HepG2 (cell line): Measurements from ENCODE around the gene COPS4. TPM values are rescaled to one million over a fixed set of nuclear protein-coding genes. Genes with fewer than 3 reads are reported as not detected.

Source experiments
- CENPT ChIP-seq: sonication (generic); formaldehyde crosslinking; IDR thresholded peaks from 2 replicates; pipeline ENCODE4 v1.8.0; 2022; ENCODE audit warnings: low read depth, mild to moderate bottlenecking, moderate library complexity, missing genetic modification reagents
- DDIT3 ChIP-seq: sonication (generic); formaldehyde crosslinking; IDR thresholded peaks from 2 replicates; pipeline ENCODE4 v1.4.0; 2020; ENCODE audit warnings: mild to moderate bottlenecking, missing genetic modification reagents
- FOXK2 ChIP-seq: fragments of 450-650 bp; IDR thresholded peaks from 2 replicates; pipeline ENCODE4 v1.6.1; 2016
- GLMP ChIP-seq: sonication (generic); formaldehyde crosslinking; IDR thresholded peaks from 2 replicates; pipeline ENCODE4 v1.9.0; 2021; ENCODE audit warnings: missing genetic modification reagents, mild to moderate bottlenecking, borderline replicate concordance
- HNRNPK ChIP-seq: fragments of 200-400 bp; formaldehyde crosslinking; IDR thresholded peaks from 2 replicates; pipeline ENCODE4 v1.6.1; 2018; ENCODE audit warnings: low read length, low read depth, moderate library complexity, mild to moderate bottlenecking; ENCODE audit not compliant: poor library complexity, severe bottlenecking
- JUN ChIP-seq: sonication (generic); formaldehyde crosslinking; IDR thresholded peaks from 2 replicates; pipeline ENCODE4 v1.4.0; 2020; ENCODE audit warnings: mild to moderate bottlenecking, missing genetic modification reagents
- MEIS2 ChIP-seq: sonication (generic); formaldehyde crosslinking; IDR thresholded peaks from 2 replicates; pipeline ENCODE4 v1.9.0; 2021; ENCODE audit warnings: mild to moderate bottlenecking, missing genetic modification reagents
- MTF2 ChIP-seq: sonication (generic); formaldehyde crosslinking; IDR thresholded peaks from 2 replicates; pipeline ENCODE4 v1.5.0; 2020; ENCODE audit warnings: missing genetic modification reagents, borderline replicate concordance
- RERE ChIP-seq: IDR thresholded peaks from 2 replicates; pipeline ENCODE4 v1.6.1; 2016; ENCODE audit warnings: low read depth, missing genetic modification reagents, missing compliant biosample characterization
- SAFB2 ChIP-seq: sonication (generic); formaldehyde crosslinking; IDR thresholded peaks from 2 replicates; pipeline ENCODE4 v1.5.1; 2020; ENCODE audit warnings: missing genetic modification reagents, low read depth, mild to moderate bottlenecking, borderline replicate concordance
- SMARCE1 ChIP-seq: fragments of 450-650 bp; IDR thresholded peaks from 2 replicates; pipeline ENCODE4 v1.6.1; 2017; ENCODE audit warnings: borderline replicate concordance
- SP2 ChIP-seq: sonication (generic); formaldehyde crosslinking; IDR thresholded peaks from 2 replicates; pipeline ENCODE4 v1.5.1; 2020; ENCODE audit warnings: mild to moderate bottlenecking, missing genetic modification reagents
- ZEB1 ChIP-seq: IDR thresholded peaks from 2 replicates; pipeline ENCODE4 v1.6.1; 2012; ENCODE audit warnings: mild to moderate bottlenecking, low read depth, inconsistent platforms; ENCODE audit not compliant: insufficient replicate concordance
- ZNF12 ChIP-seq: sonication (generic); formaldehyde crosslinking; IDR thresholded peaks from 2 replicates; pipeline ENCODE4 v1.5.0; 2020; ENCODE audit warnings: missing genetic modification reagents
- ZNF343 ChIP-seq: sonication (generic); formaldehyde crosslinking; IDR thresholded peaks from 2 replicates; pipeline ENCODE4 v1.4.0; 2020; ENCODE audit warnings: mild to moderate bottlenecking, missing genetic modification reagents
- ZNF468 ChIP-seq: sonication (generic); formaldehyde crosslinking; IDR thresholded peaks from 2 replicates; pipeline ENCODE4 v1.8.0; 2022; ENCODE audit warnings: mild to moderate bottlenecking, moderate library complexity, missing genetic modification reagents
- polyA plus RNA-seq, 8 experiments: library from polyadenylated mRNA; depleted of rRNA in 3 of 8; stranded (reverse) in 7 of 8; unstranded in 1 of 8; fragments of >200 nt; fragmentation: Illumina TruSeq in 4 of 8; extraction: Trizol in 4 of 8; gene quantifications; 2 replicates each; pipeline versions ENCODE4 v1.2.1 to v1.2.3, GENCODE V29; 2011 to 2016; ENCODE audit warnings: low read depth in 4 of 8, missing spikeins in 1 of 8, mixed read lengths in 1 of 8; ENCODE audit not compliant: insufficient read depth in 1 of 8
- total RNA-seq, 5 experiments: library from RNA; depleted of rRNA; stranded (reverse); fragments of >200 nt; fragmentation: Illumina TruSeq; extraction: Trizol; gene quantifications; 2 replicates each; pipeline ENCODE4 v1.2.3, GENCODE V29; 2016; ENCODE audit warnings: low read depth in 1 of 5

Gene COPS4
- total and polyA plus RNA-seq, 2 of the 13 experiments (the other 11 are each of a cell fraction or from before 2014, with no cell fraction given): 28.8 to 52.5 TPM

- TF ChIP-seq ZNF343 (CRISPR knock-in tag): no peak
- no peak for TF ChIP-seq DDIT3 (CRISPR knock-in tag)
- no peak for TF ChIP-seq RERE
- peak; percentile 52; the same call in 1 of the 2 replicates for TF ChIP-seq FOXK2
- TF ChIP-seq ZNF12 (CRISPR knock-in tag): no peak
- TF ChIP-seq SAFB2 (CRISPR knock-in tag): no peak
- TF ChIP-seq HNRNPK: peak; percentile 34
- TF ChIP-seq SP2 (CRISPR knock-in tag): no peak
- TF ChIP-seq MEIS2 (CRISPR knock-in tag): peak; percentile 54; the same call in 1 of the 2 replicates
- no peak for TF ChIP-seq SMARCE1
- TF ChIP-seq CENPT (CRISPR knock-in tag): no peak; the same call in 1 of the 2 replicates
- TF ChIP-seq ZNF468 (CRISPR knock-in tag): no peak
- peak; percentile 62 for TF ChIP-seq ZEB1
- TF ChIP-seq GLMP: no peak
- TF ChIP-seq MTF2 (CRISPR knock-in tag): no peak
- no peak for TF ChIP-seq JUN (CRISPR knock-in tag)
Observed at GRCh38 chr4:83010522-83011318, 24.3 kb upstream of the COPS4 start, which contains the start of gene LIN54 (continued).
